Liver (tissue), 9 donors: ENCODE results near the gene PSMG3. TPM values are rescaled to one million over a fixed set of nuclear protein-coding genes. Genes with fewer than 3 reads are reported as not detected.

Experiments
- DNase-seq: peaks from one replicate; pipeline ENCODE4 v3.0.0-alpha.2; 2017; ENCODE audit warnings: low spot score
- H3K27ac ChIP-seq, 2 donors: one replicate each; pipeline ENCODE4 v1.7.0; 2013; ENCODE audit warnings: inconsistent platforms in 2 of 2, low read length in 2 of 2, control low read depth in 1 of 2, low read depth in 1 of 2, mild to moderate bottlenecking in 1 of 2
- H3K27me3 ChIP-seq, 4 donors: one replicate each; pipeline versions ENCODE4 v1.6.1 to v1.7.0; 2013; ENCODE audit warnings: low read length in 3 of 4, inconsistent platforms in 1 of 4, mild to moderate bottlenecking in 1 of 4, moderate library complexity in 1 of 4; ENCODE audit not compliant: control insufficient read depth in 4 of 4, insufficient read depth in 4 of 4
- H3K36me3 ChIP-seq, 4 donors: one replicate each; pipeline versions ENCODE4 v1.6.1 to v1.7.0; 2013; ENCODE audit warnings: low read length in 3 of 4, mild to moderate bottlenecking in 3 of 4, low read depth in 1 of 4, moderate library complexity in 1 of 4; ENCODE audit not compliant: control insufficient read depth in 4 of 4, insufficient read depth in 3 of 4
- H3K4me1 ChIP-seq, 4 donors: one replicate each; pipeline versions ENCODE4 v1.6.1 to v1.7.0; 2013; ENCODE audit warnings: low read length in 3 of 4, mild to moderate bottlenecking in 3 of 4, moderate library complexity in 1 of 4; ENCODE audit not compliant: control insufficient read depth in 4 of 4, insufficient read depth in 4 of 4
- H3K4me3 ChIP-seq, 3 donors: one replicate each; pipeline versions ENCODE4 v1.6.1 to v1.7.0; 2013; ENCODE audit warnings: low read length in 3 of 3, control low read depth in 1 of 3, low read depth in 1 of 3, mild to moderate bottlenecking in 1 of 3
- H3K9ac ChIP-seq, 2 donors: one replicate each; pipeline ENCODE4 v1.7.0; 2013; ENCODE audit warnings: low read length in 2 of 2, mild to moderate bottlenecking in 2 of 2, moderate library complexity in 2 of 2, control low read depth in 1 of 2, low read depth in 1 of 2
- H3K9me3 ChIP-seq, 4 donors: one replicate each; pipeline versions ENCODE4 v1.6.1 to v1.7.0; 2013; ENCODE audit warnings: low read length in 3 of 4; ENCODE audit not compliant: control insufficient read depth in 4 of 4
- EGR1 ChIP-seq, 2 donors: IDR thresholded peaks; 2 replicates each; pipeline ENCODE4 v1.6.1; 2016 to 2018; ENCODE audit warnings: antibody characterized with exemption in 2 of 2, low read depth in 2 of 2
- FOXA1 ChIP-seq: IDR thresholded peaks from 2 replicates; pipeline ENCODE4 v1.6.1; 2016; ENCODE audit warnings: antibody characterized with exemption
- FOXA2 ChIP-seq: IDR thresholded peaks from 2 replicates; pipeline ENCODE4 v1.6.1; 2016; ENCODE audit warnings: antibody characterized with exemption
- GABPA ChIP-seq, 2 donors: IDR thresholded peaks in 1 of 2; conservative IDR thresholded peaks in 1 of 2; 2 replicates each; pipeline ENCODE4 v1.6.1; 2016; ENCODE audit warnings: antibody characterized with exemption in 2 of 2, mild to moderate bottlenecking in 1 of 2, moderate library complexity in 1 of 2
- HNF4A ChIP-seq, 2 donors: conservative IDR thresholded peaks; 2 replicates each; pipeline ENCODE4 v1.6.1; 2016; ENCODE audit warnings: antibody characterized with exemption in 2 of 2, mild to moderate bottlenecking in 2 of 2
- HNF4G ChIP-seq: IDR thresholded peaks from 2 replicates; pipeline ENCODE4 v1.6.1; 2016; ENCODE audit warnings: antibody characterized with exemption
- JUND ChIP-seq, 2 donors: IDR thresholded peaks; 2 replicates each; pipeline ENCODE4 v1.6.1; 2016; ENCODE audit warnings: antibody characterized with exemption in 2 of 2
- NR2F2 ChIP-seq: IDR thresholded peaks from 2 replicates; pipeline ENCODE4 v1.6.1; 2016; ENCODE audit warnings: antibody characterized with exemption
- RAD21 ChIP-seq, 2 donors: IDR thresholded peaks; 2 replicates each; pipeline ENCODE4 v1.6.1; 2016; ENCODE audit warnings: antibody characterized with exemption in 2 of 2, mild to moderate bottlenecking in 2 of 2
- RXRA ChIP-seq, 2 donors: IDR thresholded peaks; 2 replicates each; pipeline ENCODE4 v1.6.1; 2017 to 2018; ENCODE audit warnings: antibody characterized with exemption in 2 of 2, mild to moderate bottlenecking in 1 of 2
- SP1 ChIP-seq: IDR thresholded peaks from 2 replicates; pipeline ENCODE4 v1.6.1; 2018; ENCODE audit warnings: antibody characterized with exemption, mild to moderate bottlenecking
- TAF1 ChIP-seq: conservative IDR thresholded peaks from 2 replicates; pipeline ENCODE4 v1.6.1; 2016; ENCODE audit warnings: antibody characterized with exemption, mild to moderate bottlenecking
- YY1 ChIP-seq: IDR thresholded peaks from 2 replicates; pipeline ENCODE4 v1.6.1; 2016; ENCODE audit warnings: antibody characterized with exemption, mild to moderate bottlenecking
- WGBS: extraction: QIAGEN DNeasy Blood & Tissue Kit; methylation state at CpG from one replicate; pipeline ENCODE4 v1.1.7; 2013; 5-methylcytosine and 5-hydroxymethylcytosine counted together
- polyA plus RNA-seq, 2 donors: library from polyadenylated mRNA; stranded (reverse) in 1 of 2; unstranded in 1 of 2; fragments of 200-250 nt in 1 of 2; fragments of >200 nt in 1 of 2; fragmentation: Nextera tagmentation in 1 of 2; extraction: Ambion mirVana in 1 of 2; gene quantifications; one replicate each; pipeline versions ENCODE4 v1.2.1 to v1.2.3, GENCODE V29; 2013 to 2015
- total RNA-seq, 2 donors: library from RNA; depleted of rRNA; stranded (reverse); fragments of >200 nt; gene quantifications; one replicate each; pipeline ENCODE4 v1.2.3, GENCODE V29; 2014
- TF ChIP-seq, protein P1 (sequence below): IDR thresholded peaks from 2 replicates; pipeline ENCODE4 v1.6.1; 2016; ENCODE audit warnings: antibody characterized with exemption
- TF ChIP-seq, protein P2 (sequence below): IDR thresholded peaks from 2 replicates; pipeline ENCODE4 v1.6.1; 2016; ENCODE audit warnings: antibody characterized with exemption, mild to moderate bottlenecking
- TF ChIP-seq, protein P3 (sequence below): fragments of 150-350 bp; IDR thresholded peaks from 2 replicates; pipeline ENCODE4 v1.5.1; 2017; ENCODE audit warnings: improper control_type of control experiment, low read depth, low read length; ENCODE audit not compliant: missing input control
- TF ChIP-seq, protein P4 (sequence below): IDR thresholded peaks from 2 replicates; pipeline ENCODE4 v1.6.1; 2016; ENCODE audit warnings: antibody characterized with exemption
- TF ChIP-seq, protein P5 (sequence below): IDR thresholded peaks from 2 replicates; pipeline ENCODE4 v1.6.1; 2016; ENCODE audit warnings: antibody characterized with exemption
- donor health status: healthy.
- donor health status: healthy.
- donor health status: healthy.
- donor health status: healthy.
- donor health status: healthy.

PSMG3 gene
- total and polyA plus RNA-seq, 4 donors = 10.1 to 22.4 (median 15.7) TPM

DNA sequence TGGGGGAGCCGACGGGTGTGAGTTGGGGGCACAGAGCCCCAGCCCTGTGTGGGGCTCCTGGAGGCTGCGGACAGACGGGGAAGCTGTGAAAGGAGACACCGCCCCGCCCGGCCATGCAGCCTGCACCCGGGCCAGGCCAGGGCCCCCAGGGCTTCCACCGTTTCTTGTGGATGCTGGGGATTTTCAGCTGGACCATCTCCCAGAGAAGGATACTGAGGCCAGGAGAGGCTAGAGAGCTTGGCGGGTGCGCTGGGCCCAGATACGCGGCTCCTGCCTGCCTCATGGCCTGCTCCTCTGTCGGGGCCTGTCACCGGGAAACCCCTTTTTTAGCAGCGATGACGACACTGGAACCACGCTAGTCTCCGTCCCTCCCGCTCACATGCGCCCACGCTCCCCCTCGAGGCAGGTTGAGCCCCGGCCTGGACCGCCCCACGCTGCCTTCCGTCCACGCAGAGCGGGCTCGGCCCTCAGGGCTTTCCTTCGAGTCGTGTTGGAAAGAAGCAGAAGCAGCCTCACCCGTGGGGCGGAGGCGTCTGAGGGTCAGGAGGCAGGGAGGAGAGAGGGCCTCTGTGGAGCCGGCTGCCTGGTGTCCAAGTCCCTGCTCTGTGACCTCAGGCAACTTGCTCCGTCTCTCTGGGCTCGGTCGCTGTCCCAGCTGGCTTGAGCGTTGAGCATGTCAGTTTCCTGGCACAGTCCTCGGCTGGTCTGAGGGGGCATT is 25.5 kb downstream of the PSMG3 start:
- Histone ChIP-seq H3K9me3 (no peaks in the 10 kb centered on the region), H3K4me3 (no peak overlapping the region), H3K9ac (no peak overlapping the region), H3K27me3 (no peaks in the 10 kb centered on the region), H3K36me3 (peaks cover 4 to 19% (median 14%) of the 10 kb centered on the region in 4 donors), H3K4me1 (no peaks in the 10 kb centered on the region), H3K27ac (no peak overlapping the region)
- DNase-seq = no peak
- TF ChIP-seq, protein P1, sequence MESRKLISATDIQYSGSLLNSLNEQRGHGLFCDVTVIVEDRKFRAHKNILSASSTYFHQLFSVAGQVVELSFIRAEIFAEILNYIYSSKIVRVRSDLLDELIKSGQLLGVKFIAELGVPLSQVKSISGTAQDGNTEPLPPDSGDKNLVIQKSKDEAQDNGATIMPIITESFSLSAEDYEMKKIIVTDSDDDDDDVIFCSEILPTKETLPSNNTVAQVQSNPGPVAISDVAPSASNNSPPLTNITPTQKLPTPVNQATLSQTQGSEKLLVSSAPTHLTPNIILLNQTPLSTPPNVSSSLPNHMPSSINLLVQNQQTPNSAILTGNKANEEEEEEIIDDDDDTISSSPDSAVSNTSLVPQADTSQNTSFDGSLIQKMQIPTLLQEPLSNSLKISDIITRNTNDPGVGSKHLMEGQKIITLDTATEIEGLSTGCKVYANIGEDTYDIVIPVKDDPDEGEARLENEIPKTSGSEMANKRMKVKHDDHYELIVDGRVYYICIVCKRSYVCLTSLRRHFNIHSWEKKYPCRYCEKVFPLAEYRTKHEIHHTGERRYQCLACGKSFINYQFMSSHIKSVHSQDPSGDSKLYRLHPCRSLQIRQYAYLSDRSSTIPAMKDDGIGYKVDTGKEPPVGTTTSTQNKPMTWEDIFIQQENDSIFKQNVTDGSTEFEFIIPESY = no peak
- TF ChIP-seq, protein P2, sequence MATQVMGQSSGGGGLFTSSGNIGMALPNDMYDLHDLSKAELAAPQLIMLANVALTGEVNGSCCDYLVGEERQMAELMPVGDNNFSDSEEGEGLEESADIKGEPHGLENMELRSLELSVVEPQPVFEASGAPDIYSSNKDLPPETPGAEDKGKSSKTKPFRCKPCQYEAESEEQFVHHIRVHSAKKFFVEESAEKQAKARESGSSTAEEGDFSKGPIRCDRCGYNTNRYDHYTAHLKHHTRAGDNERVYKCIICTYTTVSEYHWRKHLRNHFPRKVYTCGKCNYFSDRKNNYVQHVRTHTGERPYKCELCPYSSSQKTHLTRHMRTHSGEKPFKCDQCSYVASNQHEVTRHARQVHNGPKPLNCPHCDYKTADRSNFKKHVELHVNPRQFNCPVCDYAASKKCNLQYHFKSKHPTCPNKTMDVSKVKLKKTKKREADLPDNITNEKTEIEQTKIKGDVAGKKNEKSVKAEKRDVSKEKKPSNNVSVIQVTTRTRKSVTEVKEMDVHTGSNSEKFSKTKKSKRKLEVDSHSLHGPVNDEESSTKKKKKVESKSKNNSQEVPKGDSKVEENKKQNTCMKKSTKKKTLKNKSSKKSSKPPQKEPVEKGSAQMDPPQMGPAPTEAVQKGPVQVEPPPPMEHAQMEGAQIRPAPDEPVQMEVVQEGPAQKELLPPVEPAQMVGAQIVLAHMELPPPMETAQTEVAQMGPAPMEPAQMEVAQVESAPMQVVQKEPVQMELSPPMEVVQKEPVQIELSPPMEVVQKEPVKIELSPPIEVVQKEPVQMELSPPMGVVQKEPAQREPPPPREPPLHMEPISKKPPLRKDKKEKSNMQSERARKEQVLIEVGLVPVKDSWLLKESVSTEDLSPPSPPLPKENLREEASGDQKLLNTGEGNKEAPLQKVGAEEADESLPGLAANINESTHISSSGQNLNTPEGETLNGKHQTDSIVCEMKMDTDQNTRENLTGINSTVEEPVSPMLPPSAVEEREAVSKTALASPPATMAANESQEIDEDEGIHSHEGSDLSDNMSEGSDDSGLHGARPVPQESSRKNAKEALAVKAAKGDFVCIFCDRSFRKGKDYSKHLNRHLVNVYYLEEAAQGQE = no peak
- WGBS = 86% methylated on average over 41 of the region's 41 CpGs

DNA sequence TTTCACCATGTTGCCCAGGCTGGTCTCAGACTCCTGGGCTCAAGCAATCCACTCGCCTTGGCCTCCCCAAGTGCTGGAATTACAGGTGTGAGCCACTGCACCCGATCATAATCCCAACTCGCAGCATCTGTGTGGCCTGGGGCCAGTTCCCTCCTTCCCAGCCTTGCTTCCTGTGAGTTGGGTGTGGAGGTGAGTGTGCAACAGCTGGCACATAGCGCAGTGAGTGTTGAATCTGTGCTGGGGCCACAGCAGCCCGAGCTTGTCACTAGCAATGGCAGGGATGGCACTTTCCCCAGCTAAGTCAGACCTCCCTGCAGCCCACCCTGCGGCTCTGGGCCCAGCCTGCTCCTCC is 26.0 kb downstream of the PSMG3 start:
- no peak for DNase-seq

More for the DNA sequence above, 26.0 kb downstream of the PSMG3 start:
- Histone ChIP-seq H3K4me1 (no peaks in the 10 kb centered on the region), H3K27ac (no peak overlapping the region), H3K27me3 (no peaks in the 10 kb centered on the region), H3K36me3 (peaks cover 4 to 16% (median 12%) of the 10 kb centered on the region in 4 donors), H3K9ac (no peak overlapping the region), H3K4me3 (no peak overlapping the region), H3K9me3 (no peaks in the 10 kb centered on the region)
- 88% methylated on average over 6 of the region's 6 CpGs for WGBS
- TF ChIP-seq RXRA (IDR thresholded peaks at IDR 0.05) (no peak), FOXA1 (no peak), SP1 (no peak), RAD21 (IDR thresholded peaks at IDR 0.05) (no peak), HNF4A (conservative IDR thresholded peaks at IDR 0.05) (no peak), FOXA2 (no peak), EGR1 (IDR thresholded peaks at IDR 0.05; ENCODE audit: low read depth in 2 of 2) (no peak), HNF4G (no peak), TAF1 (no peak), GABPA (IDR thresholded peaks at IDR 0.05 in 1 of 2, conservative IDR thresholded peaks at IDR 0.05 in 1 of 2) (no peak), NR2F2 (no peak), JUND (IDR thresholded peaks at IDR 0.05) (no peak), YY1 (no peak)
- TF ChIP-seq, protein P3, sequence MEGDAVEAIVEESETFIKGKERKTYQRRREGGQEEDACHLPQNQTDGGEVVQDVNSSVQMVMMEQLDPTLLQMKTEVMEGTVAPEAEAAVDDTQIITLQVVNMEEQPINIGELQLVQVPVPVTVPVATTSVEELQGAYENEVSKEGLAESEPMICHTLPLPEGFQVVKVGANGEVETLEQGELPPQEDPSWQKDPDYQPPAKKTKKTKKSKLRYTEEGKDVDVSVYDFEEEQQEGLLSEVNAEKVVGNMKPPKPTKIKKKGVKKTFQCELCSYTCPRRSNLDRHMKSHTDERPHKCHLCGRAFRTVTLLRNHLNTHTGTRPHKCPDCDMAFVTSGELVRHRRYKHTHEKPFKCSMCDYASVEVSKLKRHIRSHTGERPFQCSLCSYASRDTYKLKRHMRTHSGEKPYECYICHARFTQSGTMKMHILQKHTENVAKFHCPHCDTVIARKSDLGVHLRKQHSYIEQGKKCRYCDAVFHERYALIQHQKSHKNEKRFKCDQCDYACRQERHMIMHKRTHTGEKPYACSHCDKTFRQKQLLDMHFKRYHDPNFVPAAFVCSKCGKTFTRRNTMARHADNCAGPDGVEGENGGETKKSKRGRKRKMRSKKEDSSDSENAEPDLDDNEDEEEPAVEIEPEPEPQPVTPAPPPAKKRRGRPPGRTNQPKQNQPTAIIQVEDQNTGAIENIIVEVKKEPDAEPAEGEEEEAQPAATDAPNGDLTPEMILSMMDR = no peak
- TF ChIP-seq, protein P4, sequence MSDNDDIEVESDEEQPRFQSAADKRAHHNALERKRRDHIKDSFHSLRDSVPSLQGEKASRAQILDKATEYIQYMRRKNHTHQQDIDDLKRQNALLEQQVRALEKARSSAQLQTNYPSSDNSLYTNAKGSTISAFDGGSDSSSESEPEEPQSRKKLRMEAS = no peak
- TF ChIP-seq, protein P5, sequence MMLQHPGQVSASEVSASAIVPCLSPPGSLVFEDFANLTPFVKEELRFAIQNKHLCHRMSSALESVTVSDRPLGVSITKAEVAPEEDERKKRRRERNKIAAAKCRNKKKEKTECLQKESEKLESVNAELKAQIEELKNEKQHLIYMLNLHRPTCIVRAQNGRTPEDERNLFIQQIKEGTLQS = no peak
- TF ChIP-seq, protein P1 = no peak
- TF ChIP-seq, protein P2 = no peak
